ENCODE results near the gene TESPA1. TPM values are rescaled to one million over a fixed set of nuclear protein-coding genes. Genes with fewer than 3 reads are reported as not detected.
A peak's percentile ranks its signal among the peaks of the same experiment; 100 is the strongest.

TESPA1 gene
- total and polyA plus RNA-seq, 9 of the 15 experiments (the other 6 are each of a cell fraction or from before 2014, with no cell fraction given), result 0.72 to 7.1 (median 2.4) TPM

DNA sequence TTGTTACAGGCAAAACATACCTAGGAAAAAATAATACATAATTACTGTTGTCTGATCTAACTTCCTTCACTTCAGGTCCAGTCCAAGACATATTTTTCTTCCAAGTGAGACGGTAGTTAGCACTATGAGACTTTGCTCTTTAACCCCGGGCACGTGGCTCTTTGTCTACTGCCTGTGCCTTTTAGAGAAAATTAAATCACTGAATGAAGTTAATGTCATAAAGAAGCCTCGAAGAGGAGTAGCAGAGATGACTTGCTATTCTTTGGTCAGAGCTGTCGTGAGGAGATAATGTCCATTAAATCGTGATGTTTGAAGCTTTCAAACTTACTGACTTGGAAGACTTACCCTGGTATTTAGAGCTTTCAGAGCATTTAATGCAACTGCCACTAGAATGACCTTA is 8.7 kb downstream of the TESPA1 start (continued):
- TF ChIP-seq ZNF436 (CRISPR knock-in tag; IDR thresholded peaks at IDR 0.05) (no peak), PHB2 (IDR thresholded peaks at IDR 0.05; ENCODE audit: low read depth) (no peak), NEUROD1 (IDR thresholded peaks at IDR 0.05; ENCODE audit: borderline replicate concordance, low read depth, low read length, partially characterized antibody) (no peak), ZFP1 (CRISPR knock-in tag; IDR thresholded peaks at IDR 0.05) (no peak), HDAC3 (IDR thresholded peaks at IDR 0.05; ENCODE audit: borderline replicate concordance, partially characterized antibody) (no peak), DIDO1 (tag; IDR thresholded peaks at IDR 0.05; ENCODE audit: low read depth) (no peak), ILK (tag; IDR thresholded peaks at IDR 0.05; ENCODE audit: borderline replicate concordance, low read depth) (no peak), POLR2G (IDR thresholded peaks at IDR 0.05; ENCODE audit: low read depth, low read length) (no peak), ZNF75A (CRISPR knock-in tag; IDR thresholded peaks at IDR 0.05) (no peak), GATAD2B (IDR thresholded peaks at IDR 0.05; ENCODE audit: borderline replicate concordance) (no peak), SNRNP70 (optimal IDR thresholded peaks at IDR 0.05; ENCODE audit: low read depth, low read length) (no peak), ZNF586 (CRISPR knock-in tag; conservative IDR thresholded peaks at IDR 0.05) (no peak), ELF4 (CRISPR knock-in tag; IDR thresholded peaks at IDR 0.05) (no peak), SUPT5H (IDR thresholded peaks at IDR 0.05) (no peak), RB1 (IDR thresholded peaks at IDR 0.05; ENCODE audit: low read depth) (no peak), DDX20 (tag; IDR thresholded peaks at IDR 0.05; ENCODE audit: low read depth) (no peak), LARP7 (IDR thresholded peaks at IDR 0.05) (no peak)
- TF ChIP-seq, protein P1, sequence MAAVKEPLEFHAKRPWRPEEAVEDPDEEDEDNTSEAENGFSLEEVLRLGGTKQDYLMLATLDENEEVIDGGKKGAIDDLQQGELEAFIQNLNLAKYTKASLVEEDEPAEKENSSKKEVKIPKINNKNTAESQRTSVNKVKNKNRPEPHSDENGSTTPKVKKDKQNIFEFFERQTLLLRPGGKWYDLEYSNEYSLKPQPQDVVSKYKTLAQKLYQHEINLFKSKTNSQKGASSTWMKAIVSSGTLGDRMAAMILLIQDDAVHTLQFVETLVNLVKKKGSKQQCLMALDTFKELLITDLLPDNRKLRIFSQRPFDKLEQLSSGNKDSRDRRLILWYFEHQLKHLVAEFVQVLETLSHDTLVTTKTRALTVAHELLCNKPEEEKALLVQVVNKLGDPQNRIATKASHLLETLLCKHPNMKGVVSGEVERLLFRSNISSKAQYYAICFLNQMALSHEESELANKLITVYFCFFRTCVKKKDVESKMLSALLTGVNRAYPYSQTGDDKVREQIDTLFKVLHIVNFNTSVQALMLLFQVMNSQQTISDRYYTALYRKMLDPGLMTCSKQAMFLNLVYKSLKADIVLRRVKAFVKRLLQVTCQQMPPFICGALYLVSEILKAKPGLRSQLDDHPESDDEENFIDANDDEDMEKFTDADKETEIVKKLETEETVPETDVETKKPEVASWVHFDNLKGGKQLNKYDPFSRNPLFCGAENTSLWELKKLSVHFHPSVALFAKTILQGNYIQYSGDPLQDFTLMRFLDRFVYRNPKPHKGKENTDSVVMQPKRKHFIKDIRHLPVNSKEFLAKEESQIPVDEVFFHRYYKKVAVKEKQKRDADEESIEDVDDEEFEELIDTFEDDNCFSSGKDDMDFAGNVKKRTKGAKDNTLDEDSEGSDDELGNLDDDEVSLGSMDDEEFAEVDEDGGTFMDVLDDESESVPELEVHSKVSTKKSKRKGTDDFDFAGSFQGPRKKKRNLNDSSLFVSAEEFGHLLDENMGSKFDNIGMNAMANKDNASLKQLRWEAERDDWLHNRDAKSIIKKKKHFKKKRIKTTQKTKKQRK (IDR thresholded peaks at IDR 0.05; ENCODE audit: borderline replicate concordance, low read depth, low read length), result no peak
- TF ChIP-seq, protein P2, sequence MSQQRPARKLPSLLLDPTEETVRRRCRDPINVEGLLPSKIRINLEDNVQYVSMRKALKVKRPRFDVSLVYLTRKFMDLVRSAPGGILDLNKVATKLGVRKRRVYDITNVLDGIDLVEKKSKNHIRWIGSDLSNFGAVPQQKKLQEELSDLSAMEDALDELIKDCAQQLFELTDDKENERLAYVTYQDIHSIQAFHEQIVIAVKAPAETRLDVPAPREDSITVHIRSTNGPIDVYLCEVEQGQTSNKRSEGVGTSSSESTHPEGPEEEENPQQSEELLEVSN (IDR thresholded peaks at IDR 0.05; ENCODE audit: borderline replicate concordance in 1 of 2, extremely low read depth in 1 of 2, insufficient read depth in 1 of 2, insufficient read length in 1 of 2, low read depth in 1 of 2, low read length in 1 of 2, poor library complexity in 1 of 2, severe bottlenecking in 1 of 2), result peak in 1 of 2 experiments; percentile 41
- TF ChIP-seq, protein P3, sequence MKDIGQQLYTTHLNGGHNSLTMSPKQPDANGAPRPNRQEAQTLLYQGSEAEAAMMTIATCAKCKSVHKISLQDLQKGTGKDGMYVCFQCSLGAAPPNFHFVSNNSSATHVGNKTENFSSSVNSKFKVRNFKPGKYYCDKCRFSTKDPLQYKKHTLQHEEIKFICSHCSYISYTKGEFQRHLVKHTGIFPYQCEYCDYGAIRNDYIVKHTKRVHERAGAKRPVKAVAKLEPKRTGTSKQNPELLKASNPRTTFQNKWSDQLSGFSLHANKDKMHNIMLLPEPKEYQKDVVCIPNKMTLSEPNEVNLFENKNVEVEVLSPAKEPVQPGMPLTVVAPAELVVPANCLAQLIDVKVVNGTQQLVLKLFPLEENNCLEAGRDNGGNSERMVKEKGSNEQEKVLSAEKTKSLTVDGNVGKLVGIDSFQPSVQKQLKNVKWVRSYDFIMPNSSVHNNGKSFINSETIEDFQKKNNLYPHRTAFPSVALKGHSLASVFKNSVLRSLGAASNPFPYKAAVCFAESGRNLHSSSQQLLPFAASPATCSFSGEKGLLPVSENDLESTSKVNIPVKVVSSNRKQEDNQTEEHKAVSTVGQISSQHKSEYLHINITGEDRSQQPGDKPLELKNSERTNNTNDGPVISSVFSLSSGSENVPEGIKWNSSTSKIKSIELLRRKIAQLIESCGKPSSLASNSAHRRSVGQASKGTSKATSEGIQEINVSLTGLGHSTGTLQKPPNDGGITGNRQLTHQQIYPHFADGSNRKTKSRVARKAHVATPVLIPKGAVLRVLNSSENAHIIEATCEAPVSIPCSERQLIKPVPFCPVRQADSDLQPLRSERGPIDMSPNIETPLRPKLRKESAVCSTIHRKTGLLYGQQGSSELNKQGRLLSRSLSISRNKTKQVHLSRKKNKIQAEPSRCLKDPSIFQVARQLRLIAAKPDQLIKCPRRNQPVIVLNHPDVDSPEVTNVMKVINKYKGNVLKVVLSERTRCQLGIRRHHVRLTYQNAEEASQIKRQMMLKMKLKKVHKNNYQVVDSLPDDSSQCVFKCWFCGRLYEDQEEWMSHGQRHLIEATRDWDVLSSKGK (CRISPR knock-in tag; IDR thresholded peaks at IDR 0.05), result no peak
